ENCODE results near the gene CBY1. TPM values are rescaled to one million over a fixed set of nuclear protein-coding genes. Genes with fewer than 3 reads are reported as not detected.

Gene CBY1
- total and polyA plus RNA-seq, 9 of the 15 experiments (the other 6 are each of a cell fraction or from before 2014, with no cell fraction given), result 5.7 to 19.7 (median 10.8) TPM

GRCh38 chr22:38705235-38706100, 49.0 kb downstream of the CBY1 start, which contains the start of gene GTPBP1 (continued):
- TF ChIP-seq HES1 (IDR thresholded peaks at IDR 0.05; ENCODE audit: low read depth) (no peak), RNF2 (IDR thresholded peaks at IDR 0.05) (peak; percentile 63; the same call in 1 of the 2 replicates), STAT6 (CRISPR knock-in tag; IDR thresholded peaks at IDR 0.05) (no peak), TEAD4 (IDR thresholded peaks at IDR 0.05; ENCODE audit: low read length) (peak; percentile 38; the same call in 1 of the 2 replicates), TEAD4 (CRISPR knock-in tag; IDR thresholded peaks at IDR 0.05; ENCODE audit: borderline replicate concordance) (no peak), BRF2 (IDR thresholded peaks at IDR 0.05; ENCODE audit: borderline replicate concordance, insufficient read depth, insufficient read length) (no peak), MYBL2 (IDR thresholded peaks at IDR 0.05; ENCODE audit: low read depth) (no peak), MYBL2 (CRISPR knock-in tag; IDR thresholded peaks at IDR 0.05; ENCODE audit: borderline replicate concordance) (no peak), IFI16 (CRISPR knock-in tag; IDR thresholded peaks at IDR 0.05) (no peak), CHD4 (IDR thresholded peaks at IDR 0.05; ENCODE audit: insufficient read depth, insufficient replicate concordance, low read depth, low read length, poor library complexity, severe bottlenecking) (no peak), ATF6 (CRISPR knock-in tag; IDR thresholded peaks at IDR 0.05) (peak; percentile 32; the same call in 1 of the 2 replicates), CEBPG (CRISPR knock-in tag; IDR thresholded peaks at IDR 0.05) (no peak; the same call in 1 of the 2 replicates), CEBPG (tag; conservative IDR thresholded peaks at IDR 0.05 in 1 of 2, IDR thresholded peaks at IDR 0.05 in 1 of 2) (peak in 1 of 2 experiments; percentile 34; a peak in 1 of 4 replicates), SRF (CRISPR knock-in tag; IDR thresholded peaks at IDR 0.05) (peak in 1 of 2 experiments; percentile 46; a peak in 2 of 4 replicates), NONO (IDR thresholded peaks at IDR 0.05; ENCODE audit: low read depth in 2 of 2, low read length in 1 of 2) (peak in 1 of 2 experiments; percentile 47; a peak in 1 of 4 replicates)
